A549 (cell line): ENCODE results near the gene TEX44. TPM values are rescaled to one million over a fixed set of nuclear protein-coding genes. Genes with fewer than 3 reads are reported as not detected.
A peak's percentile ranks its signal among the peaks of the same experiment; 100 is the strongest.

Experiments used
- ATAC-seq, 2 experiments: fragments of 200-7000 bp in 1 of 2; fragments of >200 bp in 1 of 2; cut with Nextera tagmentation in 1 of 2; cut with Tn5 transposase in 1 of 2; 3 replicates each; pipeline versions ENCODE4 v1.8.0 to v1.9.1; 2018 to 2020; ENCODE audit warnings: mild to moderate bottlenecking in 1 of 2, moderate library complexity in 1 of 2
- CTCF ChIA-PET: fragments of 300-600 bp; sonication (Branson Sonifier 250); formaldehyde crosslinking; extraction: SDS; loops from one replicate; lab custom pipeline; 2021; ENCODE audit warnings: antibody characterized with exemption, inconsistent platforms; lab: Yijun Ruan, JAX
- POLR2A ChIA-PET: fragments of 350-600 bp; formaldehyde crosslinking; extraction: SDS; loops from one replicate; lab custom pipeline; 2021; ENCODE audit warnings: antibody characterized with exemption, inconsistent platforms; lab: Yijun Ruan, JAX
- DNase-seq, 2 experiments: peaks; one replicate each; pipeline versions ENCODE4 v3.0.0 to v3.0.0-alpha.2; 2011 to 2016; ENCODE audit warnings: low read depth in 1 of 2, low spot score in 1 of 2
- FAIRE-seq: peaks from 2 replicates; lab custom pipeline; 2011; peaks lifted over from hg19 to GRCh38; lab: Jason Lieb, UNC
- H3K27ac ChIP-seq, 2 experiments: fragments of >200 bp; sonication (Bioruptor Twin); formaldehyde crosslinking; 3 replicates each; pipeline ENCODE4 v1.5.1; 2016 to 2017
- H3K4me1 ChIP-seq: fragments of >200 bp; sonication (Bioruptor Twin); formaldehyde crosslinking; 3 replicates; pipeline ENCODE4 v1.6.1; 2016
- H3K4me2 ChIP-seq: fragments of >200 bp; sonication (Bioruptor Twin); formaldehyde crosslinking; 3 replicates; pipeline ENCODE4 v1.6.1; 2016
- H3K4me3 ChIP-seq: fragments of >200 bp; sonication (Bioruptor Twin); formaldehyde crosslinking; 3 replicates; pipeline ENCODE4 v1.5.1; 2016
- H3K9me3 ChIP-seq: fragments of >200 bp; sonication (Bioruptor Twin); formaldehyde crosslinking; 3 replicates; pipeline ENCODE4 v1.6.1; 2016
- ATOH8 ChIP-seq: fragments of 250-450 bp; sonication (Bioruptor Pico); IDR thresholded peaks from 2 replicates; pipeline ENCODE4 v1.5.0; 2020; ENCODE audit warnings: low read depth, mild to moderate bottlenecking, moderate library complexity
- BHLHE40 ChIP-seq: IDR thresholded peaks from 2 replicates; pipeline ENCODE4 v1.6.1; 2012; ENCODE audit warnings: low read depth, low read length, inconsistent platforms
- CBX2 ChIP-seq: fragments of 200-600 bp; sonication (generic); IDR thresholded peaks from 2 replicates; pipeline ENCODE4 v1.6.1; 2016; ENCODE audit warnings: low read depth, mild to moderate bottlenecking, borderline replicate concordance
- CEBPB ChIP-seq, 2 experiments: fragments of >200 bp in 1 of 2; sonication (Bioruptor Twin) in 1 of 2; formaldehyde crosslinking in 1 of 2; IDR thresholded peaks; 2 replicates each; pipeline ENCODE4 v1.6.1; 2012 to 2016
- EHMT2 ChIP-seq: fragments of 200-600 bp; sonication (generic); IDR thresholded peaks from 2 replicates; pipeline ENCODE4 v1.6.1; 2016; ENCODE audit warnings: antibody characterized with exemption, low read depth, mild to moderate bottlenecking, moderate library complexity
- EP300 ChIP-seq, 2 experiments: fragments of >200 bp; sonication (Bioruptor Twin); formaldehyde crosslinking; IDR thresholded peaks; 2 replicates in 1 of 2; 3 replicates in 1 of 2; pipeline ENCODE4 v1.6.1; 2016 to 2017
- FOSL2 ChIP-seq, 2 experiments: fragments of 450-650 bp in 1 of 2; fragments of >200 bp in 1 of 2; sonication (Bioruptor Twin) in 1 of 2; formaldehyde crosslinking; IDR thresholded peaks; 2 replicates each; pipeline versions ENCODE4 v1.5.0 to v1.6.1; 2016 to 2020; ENCODE audit warnings: mild to moderate bottlenecking in 1 of 2, moderate library complexity in 1 of 2
- FOXS1 ChIP-seq: fragments of 250-450 bp; sonication (Bioruptor Pico); IDR thresholded peaks from 2 replicates; pipeline ENCODE4 v1.5.0; 2020; ENCODE audit warnings: mild to moderate bottlenecking, moderate library complexity
- HOXB13 ChIP-seq: fragments of 250-450 bp; sonication (Bioruptor Pico); IDR thresholded peaks from 2 replicates; pipeline ENCODE4 v1.5.0; 2020; ENCODE audit warnings: low read depth, mild to moderate bottlenecking, moderate library complexity
- HOXB5 ChIP-seq: fragments of 250-450 bp; sonication (Bioruptor Pico); IDR thresholded peaks from 2 replicates; pipeline ENCODE4 v1.5.0; 2020; ENCODE audit warnings: mild to moderate bottlenecking, moderate library complexity
- JUN ChIP-seq, 2 experiments: fragments of >200 bp; sonication (Bioruptor Twin); formaldehyde crosslinking; IDR thresholded peaks; 2 replicates in 1 of 2; 3 replicates in 1 of 2; pipeline ENCODE4 v1.6.1; 2016 to 2017
- JUNB ChIP-seq: fragments of >200 bp; sonication (Bioruptor Twin); formaldehyde crosslinking; IDR thresholded peaks from 2 replicates; pipeline ENCODE4 v1.6.1; 2016
- MYC ChIP-seq: IDR thresholded peaks from 2 replicates; pipeline ENCODE4 v1.6.1; 2012; ENCODE audit warnings: mild to moderate bottlenecking, inconsistent platforms, low read length, improper control_type of control experiment, borderline replicate concordance
- NFE2L2 ChIP-seq: fragments of 150-350 bp; conservative IDR thresholded peaks from 2 replicates; pipeline ENCODE4 v1.6.1; 2014; ENCODE audit warnings: low read length
- POLR2AphosphoS2 ChIP-seq: conservative IDR thresholded peaks from 2 replicates; pipeline ENCODE4 v1.6.1; 2012; ENCODE audit warnings: low read length, improper control_type of control experiment, inconsistent platforms
- RAD21 ChIP-seq, 2 experiments: fragments of >200 bp in 1 of 2; sonication (Bioruptor Twin) in 1 of 2; formaldehyde crosslinking in 1 of 2; IDR thresholded peaks in 1 of 2; conservative IDR thresholded peaks in 1 of 2; 2 replicates in 1 of 2; 3 replicates in 1 of 2; pipeline ENCODE4 v1.6.1; 2012 to 2018; ENCODE audit warnings: inconsistent platforms in 1 of 2
- RARB ChIP-seq: fragments of 250-450 bp; sonication (Bioruptor Pico); IDR thresholded peaks from 2 replicates; pipeline ENCODE4 v1.8.0; 2021; ENCODE audit warnings: mild to moderate bottlenecking, moderate library complexity
- RCOR1 ChIP-seq: fragments of 150-350 bp; IDR thresholded peaks from 2 replicates; pipeline ENCODE4 v1.6.1; 2014; ENCODE audit warnings: antibody characterized with exemption, low read length, low read depth
- SREBF2 ChIP-seq: fragments of 450-650 bp; IDR thresholded peaks from 2 replicates; pipeline ENCODE4 v1.6.1; 2014; ENCODE audit warnings: mild to moderate bottlenecking, moderate library complexity
- TFCP2L1 ChIP-seq: fragments of 250-450 bp; sonication (Bioruptor Pico); IDR thresholded peaks from 2 replicates; pipeline ENCODE4 v1.5.0; 2021; ENCODE audit warnings: mild to moderate bottlenecking
- TP53 ChIP-seq: fragments of 250-450 bp; sonication (Bioruptor Pico); IDR thresholded peaks from 2 replicates; pipeline ENCODE4 v1.5.0; 2021; ENCODE audit warnings: mild to moderate bottlenecking, moderate library complexity
- ZFP36 ChIP-seq: fragments of 450-650 bp; IDR thresholded peaks from 2 replicates; pipeline ENCODE4 v1.6.1; 2014; ENCODE audit warnings: borderline replicate concordance; ENCODE audit not compliant: partially characterized antibody
- WGBS: methylation state at CpG from one replicate; pipeline ENCODE4 v1.1.6; 2017; ENCODE audit errors: missing lambda C conversion rate; 5-methylcytosine and 5-hydroxymethylcytosine counted together
- polyA plus RNA-seq, 4 experiments: library from polyadenylated mRNA; depleted of rRNA in 3 of 4; stranded (reverse); fragments of >200 nt; fragmentation: RNase III in 1 of 4; extraction: RNeasy Plus Mini Kit Qiagen cat#74134 plus additional on column Dnase treatment in 1 of 4; gene quantifications; 2 replicates in 3 of 4; 3 replicates in 1 of 4; pipeline ENCODE4 v1.2.3, GENCODE V29; 2011 to 2017
- TF ChIP-seq, protein P1 (sequence below): fragments of 450-650 bp; IDR thresholded peaks from 2 replicates; pipeline ENCODE4 v1.6.1; 2014; ENCODE audit warnings: antibody characterized with exemption
- TF ChIP-seq, protein P2 (sequence below): IDR thresholded peaks from 2 replicates; pipeline ENCODE4 v1.6.1; 2012

TEX44 gene
- polyA plus RNA-seq, 2 of the 4 experiments (the other 2 are of a cell fraction), result not detected

GRCh38 chr2:231613663-231614558 lies 21.2 kb downstream of the TEX44 start (continued):
- TF ChIP-seq, protein P1, sequence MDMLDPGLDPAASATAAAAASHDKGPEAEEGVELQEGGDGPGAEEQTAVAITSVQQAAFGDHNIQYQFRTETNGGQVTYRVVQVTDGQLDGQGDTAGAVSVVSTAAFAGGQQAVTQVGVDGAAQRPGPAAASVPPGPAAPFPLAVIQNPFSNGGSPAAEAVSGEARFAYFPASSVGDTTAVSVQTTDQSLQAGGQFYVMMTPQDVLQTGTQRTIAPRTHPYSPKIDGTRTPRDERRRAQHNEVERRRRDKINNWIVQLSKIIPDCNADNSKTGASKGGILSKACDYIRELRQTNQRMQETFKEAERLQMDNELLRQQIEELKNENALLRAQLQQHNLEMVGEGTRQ, result peak; percentile 63
- 0 out of 5 replicates have a peak, but pooled peaks of 1 of the 2 experiments have one; percentile 17 for TF ChIP-seq EP300 (IDR thresholded peaks at IDR 0.05)
- peak; percentile 89 for TF ChIP-seq ATOH8
- no peak for TF ChIP-seq CEBPB (IDR thresholded peaks at IDR 0.05)
- no peak for TF ChIP-seq CBX2
- no peak for TF ChIP-seq FOSL2 (IDR thresholded peaks at IDR 0.05)
- peak; percentile 29 for TF ChIP-seq FOSL2 (CRISPR knock-in tag; IDR thresholded peaks at IDR 0.05)
- TF ChIP-seq HOXB5 (CRISPR knock-in tag), result peak; percentile 93; the same call in 1 of the 2 replicates
- no peak for TF ChIP-seq ZFP36
- TF ChIP-seq HOXB13, result peak; percentile 93
- 0 out of 2 replicates have a peak, but pooled peaks have one; percentile 61 for TF ChIP-seq TFCP2L1 (CRISPR knock-in tag)
- TF ChIP-seq, protein P2, sequence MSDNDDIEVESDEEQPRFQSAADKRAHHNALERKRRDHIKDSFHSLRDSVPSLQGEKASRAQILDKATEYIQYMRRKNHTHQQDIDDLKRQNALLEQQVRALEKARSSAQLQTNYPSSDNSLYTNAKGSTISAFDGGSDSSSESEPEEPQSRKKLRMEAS, result peak; percentile 94
- TF ChIP-seq RARB, result 0 out of 2 replicates have a peak, but pooled peaks have one; percentile 44
- peak; percentile 46; the same call in 1 of the 2 replicates for TF ChIP-seq MYC
- TF ChIP-seq FOXS1, result no peak; the same call in 1 of the 2 replicates
- peak in 1 of 2 experiments; percentile 76; a peak in 2 of 5 replicates for TF ChIP-seq JUN (IDR thresholded peaks at IDR 0.05)
- TF ChIP-seq RCOR1, result no peak

GRCh38 chr2:231614559-231615057 lies 21.9 kb downstream of the TEX44 start:
- ChIA-PET CTCF (interaction anchor here (0.7 to 95.1 kb wide), 8 partner anchors 10 to 98 kb away, joined by 3 to 4158 read pairs (median 12); partner anchors contain the start of gene PTMA), POLR2A (interaction anchor here (1.0 to 4.0 kb wide), 8 partner anchors 9 to 99 kb away, joined by 4 to 61 read pairs (median 14); partner anchors contain the start of gene PTMA)
- FAIRE-seq (no peak), ATAC-seq (no peak), DNase-seq (no peak)
- Histone ChIP-seq H3K4me3 (peak overlapping the region; percentile 38), H3K4me2 (peak overlapping the region; percentile 76), H3K9me3 (no peaks in the 10 kb centered on the region), H3K4me1 (peaks cover 35% of the 10 kb centered on the region), H3K27ac (peak overlapping the region; percentile 90 to 95)
- 83% methylated on average over 38 of the region's 46 CpGs for WGBS
- TF ChIP-seq EHMT2, result no peak
- no peak for TF ChIP-seq BHLHE40
- TF ChIP-seq POLR2AphosphoS2, result no peak
- no peak for TF ChIP-seq NFE2L2
- TF ChIP-seq HOXB13, result no peak
- TF ChIP-seq FOXS1, result no peak
- no peak for TF ChIP-seq SREBF2
- TF ChIP-seq TP53 (CRISPR knock-in tag), result no peak
- no peak for TF ChIP-seq JUNB
- TF ChIP-seq RAD21 (conservative IDR thresholded peaks at IDR 0.05 in 1 of 2, IDR thresholded peaks at IDR 0.05 in 1 of 2), result no peak
